Activated naive CD8-positive, alpha-beta T cell (primary cell): Measurements from ENCODE around the gene OR10P1.

ENCODE experiments used
- H3K27ac Mint-ChIP-seq: one replicate; pipeline ENCODE4 v1.8.0; 2021; ENCODE audit warnings: mixed read lengths
- H3K27me3 Mint-ChIP-seq: one replicate; pipeline ENCODE4 v1.8.0; 2021; ENCODE audit warnings: mixed read lengths
- H3K36me3 Mint-ChIP-seq: one replicate; pipeline ENCODE4 v1.8.0; 2021; ENCODE audit warnings: mixed read lengths
- H3K4me1 Mint-ChIP-seq: one replicate; pipeline ENCODE4 v1.8.0; 2021; ENCODE audit warnings: low read depth, mixed read lengths
- H3K4me3 Mint-ChIP-seq: one replicate; pipeline ENCODE4 v1.8.0; 2021; ENCODE audit warnings: mild to moderate bottlenecking, mixed read lengths
- H3K9me3 Mint-ChIP-seq: one replicate; pipeline ENCODE4 v1.8.0; 2021; ENCODE audit warnings: low read depth, mixed read lengths

OR10P1 gene

DNA sequence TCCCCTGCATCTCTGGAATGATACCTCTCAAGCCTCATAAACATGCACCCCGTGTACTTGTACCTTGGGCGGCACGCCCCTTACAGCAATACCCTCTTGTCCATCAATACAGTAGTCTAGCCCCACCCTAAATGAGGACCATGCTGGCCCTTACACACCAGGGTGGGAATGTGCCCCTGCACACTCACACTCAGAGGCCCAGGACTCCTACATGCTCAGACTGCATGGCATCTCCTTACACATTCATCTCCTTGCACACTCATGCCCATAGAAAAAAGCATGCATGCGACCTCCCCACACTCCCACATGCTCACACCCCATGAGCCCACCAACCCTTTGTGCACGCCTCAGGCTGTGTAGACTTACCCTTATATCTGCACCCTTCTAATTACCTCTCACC lies 49.0 kb downstream of the OR10P1 start:
- Mint-ChIP-seq H3K27me3 (peaks cover 1% of the 10 kb centered on the region), H3K4me3 (no peak overlapping the region), H3K36me3 (no peaks in the 10 kb centered on the region), H3K9me3 (no peaks in the 10 kb centered on the region), H3K27ac (no peak overlapping the region), H3K4me1 (peaks cover 22% of the 10 kb centered on the region)

DNA sequence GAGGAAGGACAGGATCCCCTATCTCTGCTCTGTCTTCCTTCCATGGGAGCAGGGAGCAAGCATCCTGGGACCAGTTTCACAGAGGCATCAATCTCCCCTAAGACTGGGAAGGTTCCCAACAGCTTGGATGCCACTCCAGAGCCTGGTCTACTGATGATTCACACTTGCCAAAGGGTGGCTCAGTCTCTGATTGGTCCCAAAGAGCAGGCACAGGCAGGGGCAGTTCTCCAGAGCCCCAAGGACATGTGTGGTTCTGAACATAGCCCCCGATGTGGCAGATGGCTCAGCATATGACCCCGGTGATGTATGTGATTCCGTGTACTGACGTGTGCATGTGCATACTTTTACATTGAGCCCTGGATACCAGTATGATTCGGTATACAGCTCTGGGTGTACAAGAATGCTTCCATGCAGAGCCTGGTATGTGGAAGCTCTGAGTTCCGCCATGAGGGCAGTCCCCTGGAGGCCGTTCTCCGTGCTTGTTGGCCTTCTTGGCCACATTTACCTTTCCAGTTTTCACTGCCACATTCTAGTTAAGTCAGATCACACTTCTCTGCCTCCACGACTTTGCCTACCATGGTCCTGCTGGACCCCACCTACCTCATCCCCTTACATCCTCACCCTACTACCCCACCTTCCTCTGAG lies 49.8 kb downstream of the OR10P1 start:
- Mint-ChIP-seq H3K4me3 (no peak overlapping the region), H3K27me3 (no peaks in the 10 kb centered on the region), H3K27ac (no peak overlapping the region), H3K36me3 (no peaks in the 10 kb centered on the region), H3K9me3 (no peaks in the 10 kb centered on the region), H3K4me1 (peaks cover 15% of the 10 kb centered on the region)
